Body of pancreas (tissue), 4 donors: Measurements from ENCODE around the gene ISCA1.
A peak's percentile ranks its signal among the peaks of the same experiment; 100 is the strongest.

ENCODE experiments used
- POLR2A ChIP-seq, 3 donors: fragments of 450-650 bp; IDR thresholded peaks; one replicate each; pipeline ENCODE4 v1.6.1; 2016; ENCODE audit warnings: antibody characterized with exemption in 3 of 3, mild to moderate bottlenecking in 2 of 3
- TF ChIP-seq, protein P1 (sequence below), 7 experiments: fragments of 450-650 bp in 4 of 7; fragments of 200-600 bp in 3 of 7; sonication (generic) in 3 of 7; IDR thresholded peaks; one replicate each; pipeline ENCODE4 v1.5.1; 2016 to 2019; ENCODE audit warnings: antibody characterized with exemption in 7 of 7

- TF ChIP-seq, protein P1, sequence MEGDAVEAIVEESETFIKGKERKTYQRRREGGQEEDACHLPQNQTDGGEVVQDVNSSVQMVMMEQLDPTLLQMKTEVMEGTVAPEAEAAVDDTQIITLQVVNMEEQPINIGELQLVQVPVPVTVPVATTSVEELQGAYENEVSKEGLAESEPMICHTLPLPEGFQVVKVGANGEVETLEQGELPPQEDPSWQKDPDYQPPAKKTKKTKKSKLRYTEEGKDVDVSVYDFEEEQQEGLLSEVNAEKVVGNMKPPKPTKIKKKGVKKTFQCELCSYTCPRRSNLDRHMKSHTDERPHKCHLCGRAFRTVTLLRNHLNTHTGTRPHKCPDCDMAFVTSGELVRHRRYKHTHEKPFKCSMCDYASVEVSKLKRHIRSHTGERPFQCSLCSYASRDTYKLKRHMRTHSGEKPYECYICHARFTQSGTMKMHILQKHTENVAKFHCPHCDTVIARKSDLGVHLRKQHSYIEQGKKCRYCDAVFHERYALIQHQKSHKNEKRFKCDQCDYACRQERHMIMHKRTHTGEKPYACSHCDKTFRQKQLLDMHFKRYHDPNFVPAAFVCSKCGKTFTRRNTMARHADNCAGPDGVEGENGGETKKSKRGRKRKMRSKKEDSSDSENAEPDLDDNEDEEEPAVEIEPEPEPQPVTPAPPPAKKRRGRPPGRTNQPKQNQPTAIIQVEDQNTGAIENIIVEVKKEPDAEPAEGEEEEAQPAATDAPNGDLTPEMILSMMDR (IDR thresholded peaks at IDR 0.05): no peak
- TF ChIP-seq POLR2A (IDR thresholded peaks at IDR 0.05): peak; percentile 91 to 95 (median 93)
Observed at GRCh38 chr9:86282077-86282978, at the start of gene ISCA1.
